ENCODE results near the gene EPGN.

The EPGN gene

GRCh38 chr4:74268643-74269042 is 39.6 kb upstream of the EPGN start:
- Histone ChIP-seq H3K9me3 (ENCODE audit: control extremely low read depth in 1 of 5, control insufficient read depth in 4 of 5, insufficient read depth in 2 of 5, low read depth in 1 of 5, low read length in 4 of 5) (peaks cover 0 to 3% (median 0%) of the 10 kb centered on the region in 5 experiments), H3K4me3 (ENCODE audit: control insufficient read depth in 1 of 7, extremely low read depth in 1 of 7, insufficient read depth in 4 of 7, low read depth in 2 of 7, low read length in 6 of 7) (no peak overlapping the region), H3K4me1 (ENCODE audit: control extremely low read depth in 1 of 4, control insufficient read depth in 4 of 4, insufficient read depth in 4 of 4, low read length in 3 of 4) (peaks cover 0 to 13% (median 3%) of the 10 kb centered on the region in 4 experiments), H3K36me3 (ENCODE audit: control insufficient read depth in 4 of 4, insufficient read depth in 4 of 4, low read length in 3 of 4) (peaks cover 0 to 4% (median 2%) of the 10 kb centered on the region in 4 experiments), H3K27ac (ENCODE audit: insufficient read depth in 1 of 2, low read depth in 1 of 2, low read length in 2 of 2, poor library complexity in 1 of 2, severe bottlenecking in 2 of 2) (no peak overlapping the region), H3K27me3 (replicated peaks in 2 of 5; ENCODE audit: control insufficient read depth in 4 of 5, insufficient read depth in 5 of 5, low read length in 4 of 5) (no peaks in the 10 kb centered on the region)
- ChIA-PET POLR2A (no interaction called here), CTCF (interaction anchor here (1.0 kb wide), 1 partner anchor 18 kb away, joined by 3 read pairs; no protein-coding TSS in a partner anchor)
- no peak for DNase-seq
- WGBS (ENCODE audit: insufficient coverage) = no CpG with 5 or more reads among the region's 2 CpGs

DNA sequence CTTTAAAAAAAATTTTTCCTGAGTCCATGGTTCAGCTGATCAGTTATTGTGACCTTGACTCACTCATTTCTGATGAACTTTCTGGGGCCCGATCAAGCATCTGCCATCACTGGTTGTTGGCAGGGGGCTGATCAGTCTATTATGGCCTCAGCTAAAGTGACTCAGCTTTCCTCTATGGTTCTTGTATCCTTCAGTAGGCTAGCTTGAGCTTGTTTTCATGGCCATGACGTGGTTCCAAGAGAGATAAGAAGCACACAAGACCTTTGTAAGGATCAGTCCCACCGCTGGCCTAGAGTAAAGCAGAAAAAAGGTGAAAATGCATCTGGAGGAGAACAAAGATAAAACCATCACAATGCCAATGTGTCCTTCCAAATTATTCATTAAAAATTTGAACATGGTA is 29.8 kb upstream of the EPGN start:
- no peak for DNase-seq
- POLR2A ChIA-PET = interaction anchor here (0.6 kb wide), 1 partner anchor 146 kb away, joined by 3 read pairs; no protein-coding TSS in a partner anchor
- Histone ChIP-seq H3K36me3 (ENCODE audit: control insufficient read depth in 4 of 4, insufficient read depth in 4 of 4, low read length in 3 of 4) (peaks cover 0 to 44% (median 18%) of the 10 kb centered on the region in 4 experiments), H3K4me3 (ENCODE audit: control insufficient read depth in 1 of 7, extremely low read depth in 1 of 7, insufficient read depth in 4 of 7, low read depth in 2 of 7, low read length in 6 of 7) (no peak overlapping the region), H3K4me1 (ENCODE audit: control extremely low read depth in 1 of 4, control insufficient read depth in 4 of 4, insufficient read depth in 4 of 4, low read length in 3 of 4) (no peaks in the 10 kb centered on the region), H3K27ac (ENCODE audit: insufficient read depth in 1 of 2, low read depth in 1 of 2, low read length in 2 of 2, poor library complexity in 1 of 2, severe bottlenecking in 2 of 2) (no peak overlapping the region), H3K27me3 (replicated peaks in 2 of 5; ENCODE audit: control insufficient read depth in 4 of 5, insufficient read depth in 5 of 5, low read length in 4 of 5) (no peaks in the 10 kb centered on the region), H3K9me3 (ENCODE audit: control extremely low read depth in 1 of 5, control insufficient read depth in 4 of 5, insufficient read depth in 2 of 5, low read depth in 1 of 5, low read length in 4 of 5) (no peaks in the 10 kb centered on the region)
- CTCF ChIA-PET = interaction anchor here (1.0 to 1.8 kb wide), 5 partner anchors 10 to 50 kb away, joined by 3 to 5 read pairs (median 3); no protein-coding TSS in a partner anchor
- 100% methylated on average over 3 of the region's 3 CpGs for WGBS (ENCODE audit: insufficient coverage)

- Histone ChIP-seq H3K36me3 (ENCODE audit: control insufficient read depth in 4 of 4, insufficient read depth in 4 of 4, low read length in 3 of 4) (peaks cover 0 to 51% (median 21%) of the 10 kb centered on the region in 4 experiments), H3K9me3 (ENCODE audit: control extremely low read depth in 1 of 5, control insufficient read depth in 4 of 5, insufficient read depth in 2 of 5, low read depth in 1 of 5, low read length in 4 of 5) (no peaks in the 10 kb centered on the region), H3K4me1 (ENCODE audit: control extremely low read depth in 1 of 4, control insufficient read depth in 4 of 4, insufficient read depth in 4 of 4, low read length in 3 of 4) (no peaks in the 10 kb centered on the region), H3K27me3 (replicated peaks in 2 of 5; ENCODE audit: control insufficient read depth in 4 of 5, insufficient read depth in 5 of 5, low read length in 4 of 5) (no peaks in the 10 kb centered on the region), H3K4me3 (ENCODE audit: control insufficient read depth in 1 of 7, extremely low read depth in 1 of 7, insufficient read depth in 4 of 7, low read depth in 2 of 7, low read length in 6 of 7) (no peak overlapping the region), H3K27ac (ENCODE audit: insufficient read depth in 1 of 2, low read depth in 1 of 2, low read length in 2 of 2, poor library complexity in 1 of 2, severe bottlenecking in 2 of 2) (no peak overlapping the region)
- ChIA-PET CTCF (interaction anchor here (1.0 kb wide), 1 partner anchor 27 kb away, joined by 3 read pairs; no protein-coding TSS in a partner anchor), POLR2A (no interaction called here)
- WGBS (ENCODE audit: insufficient coverage) = 100% methylated on average over 3 of the region's 3 CpGs
- no peak for DNase-seq
Measured at GRCh38 chr4:74279716-74280115, 28.6 kb upstream of the EPGN start.

DNA sequence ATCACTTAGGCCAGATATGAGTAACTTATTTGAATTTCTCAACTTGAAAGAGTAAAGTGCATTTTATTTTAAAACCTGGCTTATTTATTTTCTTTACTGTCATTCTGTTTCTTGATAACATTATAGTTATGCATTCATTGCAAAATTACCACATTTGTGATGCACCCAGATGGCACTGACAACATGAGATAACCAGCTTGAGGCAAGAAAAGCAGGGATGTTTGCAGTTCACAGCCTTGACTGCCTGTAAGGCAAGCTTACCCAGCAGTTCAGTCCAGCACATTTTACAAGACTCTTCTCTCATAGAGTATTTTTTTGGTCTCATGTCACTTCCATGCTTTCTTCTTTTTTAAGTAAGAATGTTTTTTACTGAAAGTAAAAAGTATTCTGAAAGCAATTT is 25.3 kb upstream of the EPGN start:
- Histone ChIP-seq H3K27ac (ENCODE audit: insufficient read depth in 1 of 2, low read depth in 1 of 2, low read length in 2 of 2, poor library complexity in 1 of 2, severe bottlenecking in 2 of 2) (no peak overlapping the region), H3K4me1 (ENCODE audit: control extremely low read depth in 1 of 4, control insufficient read depth in 4 of 4, insufficient read depth in 4 of 4, low read length in 3 of 4) (no peaks in the 10 kb centered on the region), H3K36me3 (ENCODE audit: control insufficient read depth in 4 of 4, insufficient read depth in 4 of 4, low read length in 3 of 4) (peaks cover 0 to 29% (median 16%) of the 10 kb centered on the region in 4 experiments), H3K27me3 (replicated peaks in 2 of 5; ENCODE audit: control insufficient read depth in 4 of 5, insufficient read depth in 5 of 5, low read length in 4 of 5) (no peaks in the 10 kb centered on the region), H3K4me3 (ENCODE audit: control insufficient read depth in 1 of 7, extremely low read depth in 1 of 7, insufficient read depth in 4 of 7, low read depth in 2 of 7, low read length in 6 of 7) (no peak overlapping the region), H3K9me3 (ENCODE audit: control extremely low read depth in 1 of 5, control insufficient read depth in 4 of 5, insufficient read depth in 2 of 5, low read depth in 1 of 5, low read length in 4 of 5) (no peaks in the 10 kb centered on the region)
- peak in 2 of 3 donors; percentile 36 to 64 for DNase-seq
- POLR2A ChIA-PET = interaction anchor here (0.6 kb wide), 1 partner anchor 15 kb away, joined by 3 read pairs; no protein-coding TSS in a partner anchor
- CTCF ChIA-PET = no interaction called here

GRCh38 chr4:74283614-74284013 is 24.7 kb upstream of the EPGN start:
- WGBS (ENCODE audit: insufficient coverage) = 100% methylated on average over 1 of the region's 2 CpGs
- DNase-seq = no peak
- CTCF ChIA-PET = no interaction called here

DNA sequence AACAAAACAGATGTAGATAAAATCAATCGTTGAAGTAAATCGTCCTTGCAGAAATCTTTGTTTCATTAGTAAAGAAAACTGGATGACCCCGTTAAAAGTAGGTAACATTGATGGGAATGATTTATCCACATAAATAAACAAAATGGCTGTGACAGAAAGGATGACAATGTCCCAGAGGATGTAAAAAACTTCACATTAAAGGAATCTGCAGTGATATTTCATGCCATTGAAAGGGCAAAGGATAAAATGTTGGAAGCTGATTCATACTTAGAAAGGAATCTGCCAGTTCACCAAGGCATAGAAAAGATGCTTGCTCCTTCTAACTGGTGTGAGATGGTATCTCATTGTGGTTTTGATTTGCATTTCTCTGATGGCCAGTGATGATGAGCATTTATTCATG is 24.2 kb upstream of the EPGN start:
- ChIA-PET POLR2A (no interaction called here), CTCF (no interaction called here)

More at GRCh38 chr4:74283614-74284013, 24.7 kb upstream of the EPGN start:
- Histone ChIP-seq H3K36me3 (ENCODE audit: control insufficient read depth in 4 of 4, insufficient read depth in 4 of 4, low read length in 3 of 4) (peaks cover 0 to 24% (median 13%) of the 10 kb centered on the region in 4 experiments), H3K9me3 (ENCODE audit: control extremely low read depth in 1 of 5, control insufficient read depth in 4 of 5, insufficient read depth in 2 of 5, low read depth in 1 of 5, low read length in 4 of 5) (no peaks in the 10 kb centered on the region), H3K27ac (ENCODE audit: insufficient read depth in 1 of 2, low read depth in 1 of 2, low read length in 2 of 2, poor library complexity in 1 of 2, severe bottlenecking in 2 of 2) (no peak overlapping the region), H3K4me1 (ENCODE audit: control extremely low read depth in 1 of 4, control insufficient read depth in 4 of 4, insufficient read depth in 4 of 4, low read length in 3 of 4) (no peaks in the 10 kb centered on the region), H3K27me3 (replicated peaks in 2 of 5; ENCODE audit: control insufficient read depth in 4 of 5, insufficient read depth in 5 of 5, low read length in 4 of 5) (no peaks in the 10 kb centered on the region), H3K4me3 (ENCODE audit: control insufficient read depth in 1 of 7, extremely low read depth in 1 of 7, insufficient read depth in 4 of 7, low read depth in 2 of 7, low read length in 6 of 7) (no peak overlapping the region)
- POLR2A ChIA-PET = interaction anchor here (0.6 kb wide), 1 partner anchor 16 kb away, joined by 3 read pairs; no protein-coding TSS in a partner anchor

GRCh38 chr4:74287164-74287563 is 21.1 kb upstream of the EPGN start:
- 93% methylated on average over 1 of the region's 1 CpG for WGBS (ENCODE audit: insufficient coverage)
- H3K27ac ChIP-seq (ENCODE audit: insufficient read depth in 1 of 2, low read depth in 1 of 2, low read length in 2 of 2, poor library complexity in 1 of 2, severe bottlenecking in 2 of 2) = no peak overlapping the region
- H3K4me3 ChIP-seq (ENCODE audit: control insufficient read depth in 1 of 7, extremely low read depth in 1 of 7, insufficient read depth in 4 of 7, low read depth in 2 of 7, low read length in 6 of 7) = no peak overlapping the region

More for the DNA sequence above, 24.2 kb upstream of the EPGN start:
- no peak for DNase-seq
- H3K4me1 ChIP-seq (ENCODE audit: control extremely low read depth in 1 of 4, control insufficient read depth in 4 of 4, insufficient read depth in 4 of 4, low read length in 3 of 4) = no peaks in the 10 kb centered on the region
- H3K27ac ChIP-seq (ENCODE audit: insufficient read depth in 1 of 2, low read depth in 1 of 2, low read length in 2 of 2, poor library complexity in 1 of 2, severe bottlenecking in 2 of 2) = no peak overlapping the region
- no CpG with 5 or more reads among the region's 3 CpGs for WGBS (ENCODE audit: insufficient coverage)
- peaks cover 0 to 26% (median 14%) of the 10 kb centered on the region in 4 experiments for H3K36me3 ChIP-seq (ENCODE audit: control insufficient read depth in 4 of 4, insufficient read depth in 4 of 4, low read length in 3 of 4)
- H3K27me3 ChIP-seq (replicated peaks in 2 of 5; ENCODE audit: control insufficient read depth in 4 of 5, insufficient read depth in 5 of 5, low read length in 4 of 5) = no peaks in the 10 kb centered on the region
- no peaks in the 10 kb centered on the region for H3K9me3 ChIP-seq (ENCODE audit: control extremely low read depth in 1 of 5, control insufficient read depth in 4 of 5, insufficient read depth in 2 of 5, low read depth in 1 of 5, low read length in 4 of 5)
- no peak overlapping the region for H3K4me3 ChIP-seq (ENCODE audit: control insufficient read depth in 1 of 7, extremely low read depth in 1 of 7, insufficient read depth in 4 of 7, low read depth in 2 of 7, low read length in 6 of 7)

More at GRCh38 chr4:74287164-74287563, 21.1 kb upstream of the EPGN start:
- ChIA-PET CTCF (interaction anchor here (1.7 kb wide), 1 partner anchor 11 kb away, joined by 4 read pairs; no protein-coding TSS in a partner anchor), POLR2A (no interaction called here)
- Histone ChIP-seq H3K36me3 (ENCODE audit: control insufficient read depth in 4 of 4, insufficient read depth in 4 of 4, low read length in 3 of 4) (peaks cover 0 to 33% (median 15%) of the 10 kb centered on the region in 4 experiments), H3K27me3 (replicated peaks in 2 of 5; ENCODE audit: control insufficient read depth in 4 of 5, insufficient read depth in 5 of 5, low read length in 4 of 5) (no peaks in the 10 kb centered on the region), H3K4me1 (ENCODE audit: control extremely low read depth in 1 of 4, control insufficient read depth in 4 of 4, insufficient read depth in 4 of 4, low read length in 3 of 4) (no peaks in the 10 kb centered on the region), H3K9me3 (ENCODE audit: control extremely low read depth in 1 of 5, control insufficient read depth in 4 of 5, insufficient read depth in 2 of 5, low read depth in 1 of 5, low read length in 4 of 5) (no peaks in the 10 kb centered on the region)
- DNase-seq = no peak

All from common myeloid progenitor, CD34-positive (primary cell).